ENCODE results near the gene EIF3D. TPM values are rescaled to one million over a fixed set of nuclear protein-coding genes. Genes with fewer than 3 reads are reported as not detected.

Gene EIF3D
- total and polyA plus RNA-seq, 2 of the 13 experiments (the other 11 are each of a cell fraction or from before 2014, with no cell fraction given), result 118 to 274 TPM

DNA sequence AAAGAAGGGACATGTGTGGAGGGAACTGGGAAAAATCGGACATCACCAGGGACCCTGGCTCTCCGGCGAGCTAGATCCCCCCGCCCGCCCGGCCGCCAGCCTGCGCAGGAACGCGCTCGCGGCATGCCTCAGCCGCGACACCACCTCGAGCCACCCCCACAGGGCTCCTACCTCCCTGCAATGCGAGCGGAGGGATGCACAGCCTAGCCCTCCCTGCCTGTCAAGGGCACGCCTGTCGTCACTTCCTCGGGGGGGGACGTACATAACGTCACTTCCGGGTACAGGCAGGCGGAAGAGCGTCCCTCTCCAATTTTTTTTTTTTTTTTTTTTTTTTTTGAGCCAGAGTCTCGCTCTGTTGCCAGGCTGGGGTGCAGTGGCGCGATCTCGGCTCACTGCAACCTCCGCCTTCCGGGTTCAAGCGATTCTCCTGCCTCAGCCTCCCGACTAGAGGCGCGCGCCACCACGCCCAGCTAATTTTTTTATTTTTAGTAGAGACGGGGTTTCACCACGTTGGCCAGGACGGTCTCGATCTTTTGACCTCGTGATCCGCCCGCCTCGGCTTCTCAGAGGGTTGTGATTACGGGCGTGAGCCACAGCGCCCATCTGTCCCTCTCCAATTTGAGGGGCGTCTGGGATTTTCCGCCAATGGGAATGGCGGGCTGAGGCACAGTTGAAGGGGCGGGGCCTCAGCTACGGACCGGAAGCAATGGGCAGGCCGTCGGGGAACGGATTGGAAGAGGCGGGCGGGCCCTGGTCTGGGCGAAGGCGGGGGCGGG is 47.4 kb downstream of the EIF3D start, which contains the start of gene TXN2 (continued):
- TF ChIP-seq, protein P1, sequence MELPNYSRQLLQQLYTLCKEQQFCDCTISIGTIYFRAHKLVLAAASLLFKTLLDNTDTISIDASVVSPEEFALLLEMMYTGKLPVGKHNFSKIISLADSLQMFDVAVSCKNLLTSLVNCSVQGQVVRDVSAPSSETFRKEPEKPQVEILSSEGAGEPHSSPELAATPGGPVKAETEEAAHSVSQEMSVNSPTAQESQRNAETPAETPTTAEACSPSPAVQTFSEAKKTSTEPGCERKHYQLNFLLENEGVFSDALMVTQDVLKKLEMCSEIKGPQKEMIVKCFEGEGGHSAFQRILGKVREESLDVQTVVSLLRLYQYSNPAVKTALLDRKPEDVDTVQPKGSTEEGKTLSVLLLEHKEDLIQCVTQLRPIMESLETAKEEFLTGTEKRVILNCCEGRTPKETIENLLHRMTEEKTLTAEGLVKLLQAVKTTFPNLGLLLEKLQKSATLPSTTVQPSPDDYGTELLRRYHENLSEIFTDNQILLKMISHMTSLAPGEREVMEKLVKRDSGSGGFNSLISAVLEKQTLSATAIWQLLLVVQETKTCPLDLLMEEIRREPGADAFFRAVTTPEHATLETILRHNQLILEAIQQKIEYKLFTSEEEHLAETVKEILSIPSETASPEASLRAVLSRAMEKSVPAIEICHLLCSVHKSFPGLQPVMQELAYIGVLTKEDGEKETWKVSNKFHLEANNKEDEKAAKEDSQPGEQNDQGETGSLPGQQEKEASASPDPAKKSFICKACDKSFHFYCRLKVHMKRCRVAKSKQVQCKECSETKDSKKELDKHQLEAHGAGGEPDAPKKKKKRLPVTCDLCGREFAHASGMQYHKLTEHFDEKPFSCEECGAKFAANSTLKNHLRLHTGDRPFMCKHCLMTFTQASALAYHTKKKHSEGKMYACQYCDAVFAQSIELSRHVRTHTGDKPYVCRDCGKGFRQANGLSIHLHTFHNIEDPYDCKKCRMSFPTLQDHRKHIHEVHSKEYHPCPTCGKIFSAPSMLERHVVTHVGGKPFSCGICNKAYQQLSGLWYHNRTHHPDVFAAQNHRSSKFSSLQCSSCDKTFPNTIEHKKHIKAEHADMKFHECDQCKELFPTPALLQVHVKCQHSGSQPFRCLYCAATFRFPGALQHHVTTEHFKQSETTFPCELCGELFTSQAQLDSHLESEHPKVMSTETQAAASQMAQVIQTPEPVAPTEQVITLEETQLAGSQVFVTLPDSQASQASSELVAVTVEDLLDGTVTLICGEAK (IDR thresholded peaks at IDR 0.05), result peak; percentile 73
- TF ChIP-seq, protein P1 (CRISPR knock-in tag; IDR thresholded peaks at IDR 0.05), result no peak
- TF ChIP-seq XRCC5 (optimal IDR thresholded peaks at IDR 0.05; ENCODE audit: low read length) (no peak), HOXA5 (CRISPR knock-in tag; IDR thresholded peaks at IDR 0.05) (peak; percentile 79; the same call in 1 of the 2 replicates)
- TF ChIP-seq, protein P2, sequence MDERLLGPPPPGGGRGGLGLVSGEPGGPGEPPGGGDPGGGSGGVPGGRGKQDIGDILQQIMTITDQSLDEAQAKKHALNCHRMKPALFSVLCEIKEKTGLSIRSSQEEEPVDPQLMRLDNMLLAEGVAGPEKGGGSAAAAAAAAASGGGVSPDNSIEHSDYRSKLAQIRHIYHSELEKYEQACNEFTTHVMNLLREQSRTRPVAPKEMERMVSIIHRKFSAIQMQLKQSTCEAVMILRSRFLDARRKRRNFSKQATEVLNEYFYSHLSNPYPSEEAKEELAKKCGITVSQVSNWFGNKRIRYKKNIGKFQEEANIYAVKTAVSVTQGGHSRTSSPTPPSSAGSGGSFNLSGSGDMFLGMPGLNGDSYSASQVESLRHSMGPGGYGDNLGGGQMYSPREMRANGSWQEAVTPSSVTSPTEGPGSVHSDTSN (CRISPR knock-in tag; IDR thresholded peaks at IDR 0.05), result peak; percentile 63
- TF ChIP-seq, protein P3, sequence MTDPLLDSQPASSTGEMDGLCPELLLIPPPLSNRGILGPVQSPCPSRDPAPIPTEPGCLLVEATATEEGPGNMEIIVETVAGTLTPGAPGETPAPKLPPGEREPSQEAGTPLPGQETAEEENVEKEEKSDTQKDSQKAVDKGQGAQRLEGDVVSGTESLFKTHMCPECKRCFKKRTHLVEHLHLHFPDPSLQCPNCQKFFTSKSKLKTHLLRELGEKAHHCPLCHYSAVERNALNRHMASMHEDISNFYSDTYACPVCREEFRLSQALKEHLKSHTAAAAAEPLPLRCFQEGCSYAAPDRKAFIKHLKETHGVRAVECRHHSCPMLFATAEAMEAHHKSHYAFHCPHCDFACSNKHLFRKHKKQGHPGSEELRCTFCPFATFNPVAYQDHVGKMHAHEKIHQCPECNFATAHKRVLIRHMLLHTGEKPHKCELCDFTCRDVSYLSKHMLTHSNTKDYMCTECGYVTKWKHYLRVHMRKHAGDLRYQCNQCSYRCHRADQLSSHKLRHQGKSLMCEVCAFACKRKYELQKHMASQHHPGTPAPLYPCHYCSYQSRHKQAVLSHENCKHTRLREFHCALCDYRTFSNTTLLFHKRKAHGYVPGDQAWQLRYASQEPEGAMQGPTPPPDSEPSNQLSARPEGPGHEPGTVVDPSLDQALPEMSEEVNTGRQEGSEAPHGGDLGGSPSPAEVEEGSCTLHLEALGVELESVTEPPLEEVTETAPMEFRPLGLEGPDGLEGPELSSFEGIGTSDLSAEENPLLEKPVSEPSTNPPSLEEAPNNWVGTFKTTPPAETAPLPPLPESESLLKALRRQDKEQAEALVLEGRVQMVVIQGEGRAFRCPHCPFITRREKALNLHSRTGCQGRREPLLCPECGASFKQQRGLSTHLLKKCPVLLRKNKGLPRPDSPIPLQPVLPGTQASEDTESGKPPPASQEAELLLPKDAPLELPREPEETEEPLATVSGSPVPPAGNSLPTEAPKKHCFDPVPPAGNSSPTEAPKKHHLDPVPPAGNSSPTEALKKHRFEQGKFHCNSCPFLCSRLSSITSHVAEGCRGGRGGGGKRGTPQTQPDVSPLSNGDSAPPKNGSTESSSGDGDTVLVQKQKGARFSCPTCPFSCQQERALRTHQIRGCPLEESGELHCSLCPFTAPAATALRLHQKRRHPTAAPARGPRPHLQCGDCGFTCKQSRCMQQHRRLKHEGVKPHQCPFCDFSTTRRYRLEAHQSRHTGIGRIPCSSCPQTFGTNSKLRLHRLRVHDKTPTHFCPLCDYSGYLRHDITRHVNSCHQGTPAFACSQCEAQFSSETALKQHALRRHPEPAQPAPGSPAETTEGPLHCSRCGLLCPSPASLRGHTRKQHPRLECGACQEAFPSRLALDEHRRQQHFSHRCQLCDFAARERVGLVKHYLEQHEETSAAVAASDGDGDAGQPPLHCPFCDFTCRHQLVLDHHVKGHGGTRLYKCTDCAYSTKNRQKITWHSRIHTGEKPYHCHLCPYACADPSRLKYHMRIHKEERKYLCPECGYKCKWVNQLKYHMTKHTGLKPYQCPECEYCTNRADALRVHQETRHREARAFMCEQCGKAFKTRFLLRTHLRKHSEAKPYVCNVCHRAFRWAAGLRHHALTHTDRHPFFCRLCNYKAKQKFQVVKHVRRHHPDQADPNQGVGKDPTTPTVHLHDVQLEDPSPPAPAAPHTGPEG (CRISPR knock-in tag; IDR thresholded peaks at IDR 0.05), result peak; percentile 81; the same call in 1 of the 2 replicates
